Esophagus squamous epithelium (tissue), 5 donors: ENCODE measurements around the gene ATP11A. TPM values are rescaled to one million over a fixed set of nuclear protein-coding genes. Genes with fewer than 3 reads are reported as not detected.
A peak's percentile ranks its signal among the peaks of the same experiment; 100 is the strongest.
"Not testable (repeated sequence)": the region's sequence is repeated elsewhere in the genome, so short reads cannot be mapped to it uniquely, and the experiment has no call there.

Experiments
- DNase-seq: peaks from one replicate; lab custom pipeline; 2025; lab: John Stamatoyannopoulos, UW
- H3K27ac ChIP-seq, 4 donors: fragments of 200-600 bp; sonication (generic); one replicate each; pipeline ENCODE4 v1.5.1; 2016 to 2019; ENCODE audit warnings: mild to moderate bottlenecking in 1 of 4
- H3K27me3 ChIP-seq, 4 donors: fragments of 200-600 bp; sonication (generic); 1 replicate in 3 of 4; 2 replicates in 1 of 4; pipeline versions ENCODE4 v1.5.1 to v1.6.0; 2017 to 2021; ENCODE audit warnings: antibody characterized with exemption in 1 of 4
- H3K36me3 ChIP-seq, 3 donors: fragments of 200-600 bp; sonication (generic); one replicate each; pipeline ENCODE4 v1.5.1; 2016 to 2019
- H3K4me1 ChIP-seq, 3 donors: fragments of 200-600 bp; sonication (generic); one replicate each; pipeline ENCODE4 v1.5.1; 2017 to 2019
- H3K4me3 ChIP-seq, 4 donors: fragments of 200-600 bp; sonication (generic); 1 replicate in 3 of 4; 2 replicates in 1 of 4; pipeline ENCODE4 v1.5.1; 2016 to 2019; ENCODE audit warnings: mild to moderate bottlenecking in 2 of 4, moderate library complexity in 1 of 4
- H3K9me3 ChIP-seq, 3 donors: fragments of 200-600 bp; sonication (generic); one replicate each; pipeline ENCODE4 v1.5.1; 2016 to 2019
- POLR2A ChIP-seq, 4 donors: fragments of 450-650 bp; IDR thresholded peaks; one replicate each; pipeline ENCODE4 v1.6.1; 2017; ENCODE audit warnings: antibody characterized with exemption in 4 of 4, mild to moderate bottlenecking in 4 of 4, moderate library complexity in 3 of 4
- WGBS, 2 donors: methylation state at CpG; one replicate each; pipeline ENCODE4 v1.1.5; 2018; 5-methylcytosine and 5-hydroxymethylcytosine counted together
- intact Hi-C: fragments of 100-400 bp; cut with DNase I; formaldehyde crosslinking; loops from one replicate; pipeline ENCODE4 v1.15.0; 2022
- total RNA-seq, 4 donors: library from RNA; depleted of rRNA; stranded (reverse); fragments of >200 nt; gene quantifications; one replicate each; pipeline ENCODE4 v1.1.0, GENCODE V29; 2016
- TF ChIP-seq, protein P1 (sequence below), 6 experiments: fragments of 450-650 bp in 4 of 6; fragments of 200-600 bp in 2 of 6; sonication (generic) in 2 of 6; IDR thresholded peaks; one replicate each; pipeline ENCODE4 v1.5.1; 2016 to 2019; ENCODE audit warnings: antibody characterized with exemption in 6 of 6, mild to moderate bottlenecking in 4 of 6, moderate library complexity in 4 of 6
- donor health status: DM: yes; HTN: yes; CAD: no.

ATP11A gene
- total RNA-seq, 4 donors from 2014 or later: 9.6 to 20.0 (median 16.1) TPM

DNA sequence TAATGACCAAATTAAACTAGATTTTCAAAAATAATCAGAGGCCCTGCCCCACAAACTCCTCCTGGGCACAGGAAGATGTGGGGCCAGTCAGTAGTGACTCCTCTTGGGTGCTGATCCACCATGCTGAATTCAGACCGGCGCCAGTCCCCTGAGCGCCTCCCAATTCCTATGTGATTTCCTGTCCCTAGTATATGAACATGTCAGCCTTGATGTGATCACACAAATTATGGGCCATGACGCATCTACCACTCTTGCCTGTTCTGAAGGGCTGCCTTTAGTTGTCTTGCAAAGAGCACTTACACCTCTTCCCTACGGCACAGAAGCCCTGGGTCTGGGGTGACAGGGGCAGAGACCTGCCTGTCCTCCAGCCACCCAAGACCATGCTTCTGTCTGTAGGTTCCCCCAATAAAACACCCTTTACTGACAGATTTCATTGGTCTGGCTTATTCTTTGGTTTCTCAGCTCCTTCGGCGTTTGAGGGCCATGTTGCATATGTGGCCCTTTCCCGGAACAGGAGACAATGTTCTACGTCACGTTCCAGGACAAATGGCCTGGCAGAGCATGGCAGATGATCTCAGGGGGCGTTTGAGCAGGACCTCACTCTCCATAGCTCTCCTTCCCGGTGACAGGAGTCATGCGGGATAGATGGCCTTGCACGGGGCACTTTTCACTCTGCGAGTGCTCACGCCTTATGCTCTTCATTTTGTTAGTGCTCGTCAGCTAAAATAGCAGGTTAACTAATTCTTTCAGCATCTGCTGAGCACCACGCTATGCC is 5.6 kb upstream of the ATP11A start:
- intact Hi-C loops: no loop called here
- no peak overlapping the region for H3K27ac ChIP-seq
- peaks cover 0 to 20% (median 5%) of the 10 kb centered on the region in 3 donors for H3K4me1 ChIP-seq
- H3K36me3 ChIP-seq: no peaks in the 10 kb centered on the region
- H3K4me3 ChIP-seq: no peak overlapping the region
- WGBS, 2 donors: 92 to 94% methylated on average over 17 of the region's 18 CpGs
- H3K9me3 ChIP-seq: no peaks in the 10 kb centered on the region
- no peak for DNase-seq
- no peaks in the 10 kb centered on the region for H3K27me3 ChIP-seq
- no peak for TF ChIP-seq POLR2A (IDR thresholded peaks at IDR 0.05)
- TF ChIP-seq, protein P1, sequence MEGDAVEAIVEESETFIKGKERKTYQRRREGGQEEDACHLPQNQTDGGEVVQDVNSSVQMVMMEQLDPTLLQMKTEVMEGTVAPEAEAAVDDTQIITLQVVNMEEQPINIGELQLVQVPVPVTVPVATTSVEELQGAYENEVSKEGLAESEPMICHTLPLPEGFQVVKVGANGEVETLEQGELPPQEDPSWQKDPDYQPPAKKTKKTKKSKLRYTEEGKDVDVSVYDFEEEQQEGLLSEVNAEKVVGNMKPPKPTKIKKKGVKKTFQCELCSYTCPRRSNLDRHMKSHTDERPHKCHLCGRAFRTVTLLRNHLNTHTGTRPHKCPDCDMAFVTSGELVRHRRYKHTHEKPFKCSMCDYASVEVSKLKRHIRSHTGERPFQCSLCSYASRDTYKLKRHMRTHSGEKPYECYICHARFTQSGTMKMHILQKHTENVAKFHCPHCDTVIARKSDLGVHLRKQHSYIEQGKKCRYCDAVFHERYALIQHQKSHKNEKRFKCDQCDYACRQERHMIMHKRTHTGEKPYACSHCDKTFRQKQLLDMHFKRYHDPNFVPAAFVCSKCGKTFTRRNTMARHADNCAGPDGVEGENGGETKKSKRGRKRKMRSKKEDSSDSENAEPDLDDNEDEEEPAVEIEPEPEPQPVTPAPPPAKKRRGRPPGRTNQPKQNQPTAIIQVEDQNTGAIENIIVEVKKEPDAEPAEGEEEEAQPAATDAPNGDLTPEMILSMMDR (IDR thresholded peaks at IDR 0.05): no peak

DNA sequence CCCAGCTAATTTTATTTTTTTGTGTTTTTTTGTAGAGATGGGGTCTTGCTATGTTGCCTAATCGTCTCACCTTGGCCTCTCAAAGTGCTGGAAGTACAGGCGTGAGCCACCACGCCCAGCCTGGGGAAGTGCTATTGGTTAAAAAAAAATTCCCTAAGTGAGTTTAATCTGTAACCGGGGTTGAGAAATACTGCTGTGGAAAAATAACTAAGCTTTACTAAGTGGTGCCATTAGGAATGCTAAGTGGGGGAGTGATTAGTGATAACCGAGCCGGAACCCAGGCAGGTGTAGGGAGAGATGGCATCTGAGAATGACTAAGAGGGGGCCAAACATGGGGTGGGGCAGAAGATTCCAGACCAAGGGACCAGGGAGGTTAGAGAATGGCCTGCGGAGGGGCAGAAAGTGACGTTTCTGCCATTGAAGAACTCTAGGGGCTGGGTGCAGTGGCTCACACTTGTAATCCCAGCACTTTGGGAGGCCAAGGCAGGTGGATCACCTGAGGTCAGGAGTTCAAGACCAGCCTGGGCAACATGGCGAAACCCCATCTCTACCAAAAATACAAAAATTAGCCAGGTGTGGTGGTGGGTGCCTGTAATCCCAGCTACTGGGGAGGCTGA is 4.5 kb upstream of the ATP11A start:
- not testable (repeated sequence) for DNase-seq
- WGBS, 2 donors: 84 to 92% methylated on average over 7 of the region's 9 CpGs

DNA sequence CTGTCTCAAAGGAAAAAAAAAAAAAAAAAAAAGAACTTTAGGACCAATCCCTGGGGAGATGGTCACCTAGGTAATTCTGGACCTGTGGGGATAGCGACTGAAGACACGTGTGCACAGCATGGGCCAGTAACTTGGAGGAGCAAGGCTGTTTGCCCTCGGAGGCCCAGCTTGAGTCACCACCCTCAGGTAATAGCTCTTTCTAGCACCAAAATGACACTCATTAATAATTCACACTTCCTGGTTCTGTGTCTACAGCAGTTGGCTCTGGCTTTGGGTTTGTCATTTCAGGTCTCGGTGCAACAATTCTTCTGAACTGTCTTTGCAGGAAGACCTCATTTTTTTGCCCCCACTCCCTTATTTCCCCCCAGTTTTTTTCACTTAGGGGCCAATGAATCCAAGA is 3.9 kb upstream of the ATP11A start:
- WGBS, 2 donors: 39 to 60% methylated on average over 4 of the region's 4 CpGs
- H3K4me1 ChIP-seq: peaks cover under 1 to 23% (median 5%) of the 10 kb centered on the region in 3 donors
- no peaks in the 10 kb centered on the region for H3K9me3 ChIP-seq
- no peak for DNase-seq
- no peaks in the 10 kb centered on the region for H3K27me3 ChIP-seq
- H3K36me3 ChIP-seq: no peaks in the 10 kb centered on the region
- peak overlapping the region in 1 of 4 donors; percentile 26 for H3K27ac ChIP-seq
- no peak overlapping the region for H3K4me3 ChIP-seq
- intact Hi-C loops: no loop called here
- no peak for TF ChIP-seq POLR2A (IDR thresholded peaks at IDR 0.05)
- TF ChIP-seq, protein P1 (IDR thresholded peaks at IDR 0.05): no peak

More for the DNA sequence above, 4.5 kb upstream of the ATP11A start:
- H3K4me1 ChIP-seq: peaks cover 0 to 23% (median 5%) of the 10 kb centered on the region in 3 donors
- H3K27me3 ChIP-seq, H3K4me3 ChIP-seq, H3K27ac ChIP-seq, H3K9me3 ChIP-seq, H3K36me3 ChIP-seq, intact Hi-C loops: not testable (repeated sequence)

DNA sequence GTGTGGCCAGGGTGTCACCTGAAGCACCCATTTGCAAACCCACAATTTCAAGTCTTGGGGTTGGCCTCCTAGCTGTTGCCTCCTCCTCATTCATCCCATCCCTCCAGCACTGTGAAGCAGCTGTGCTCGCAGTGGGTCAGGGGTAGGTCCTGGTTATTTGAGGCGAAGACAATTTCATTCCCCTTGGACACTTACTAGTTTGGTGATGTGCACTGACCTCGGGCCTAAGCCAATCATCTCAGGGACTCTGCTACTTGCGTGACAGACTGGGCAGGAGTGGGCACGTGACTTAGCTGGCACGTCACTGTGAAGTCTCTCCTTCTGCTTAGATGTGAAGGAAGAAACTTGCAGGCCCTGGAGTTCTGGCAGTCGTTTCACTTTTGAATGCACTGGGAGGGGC is 3.5 kb upstream of the ATP11A start:
- no peak for DNase-seq
- TF ChIP-seq, protein P1 (IDR thresholded peaks at IDR 0.05): no peak
- no peak for TF ChIP-seq POLR2A (IDR thresholded peaks at IDR 0.05)
- Histone ChIP-seq H3K9me3 (no peaks in the 10 kb centered on the region), H3K4me1 (peaks cover 5 to 28% (median 5%) of the 10 kb centered on the region in 3 donors), H3K27me3 (no peaks in the 10 kb centered on the region), H3K4me3 (no peak overlapping the region), H3K36me3 (no peaks in the 10 kb centered on the region), H3K27ac (peak overlapping the region in 1 of 4 donors; percentile 26)
- WGBS, 2 donors: 83 to 85% methylated on average over 3 to 7 of the region's 7 CpGs
- intact Hi-C loops: no loop called here

DNA sequence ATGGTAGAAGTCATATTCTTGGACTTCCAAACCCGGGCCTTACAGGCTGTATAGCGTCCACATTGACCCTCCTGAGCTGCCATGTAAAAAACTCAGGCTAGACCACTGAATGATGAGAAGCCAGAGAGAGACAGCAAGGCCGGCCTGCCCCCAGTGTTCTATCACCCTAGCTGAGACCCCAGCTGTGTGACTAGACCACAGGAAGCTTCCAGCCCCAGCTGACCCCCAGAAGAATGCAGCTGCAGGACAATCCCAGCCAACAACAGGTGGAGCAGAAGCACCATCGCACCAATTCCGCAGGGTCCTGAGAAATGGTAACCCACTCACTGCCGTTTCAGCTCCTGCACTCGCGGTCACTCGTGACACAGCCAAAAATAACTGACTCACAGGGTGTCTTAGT is 2.9 kb upstream of the ATP11A start:
- Histone ChIP-seq H3K4me3 (no peak overlapping the region), H3K4me1 (peaks cover 11 to 34% (median 11%) of the 10 kb centered on the region in 3 donors), H3K27me3 (no peaks in the 10 kb centered on the region), H3K36me3 (no peaks in the 10 kb centered on the region), H3K9me3 (no peaks in the 10 kb centered on the region), H3K27ac (no peak overlapping the region)
- no peak for DNase-seq
- TF ChIP-seq POLR2A (IDR thresholded peaks at IDR 0.05): no peak
- TF ChIP-seq, protein P1 (IDR thresholded peaks at IDR 0.05): no peak
- intact Hi-C loops: no loop called here
- WGBS, 2 donors: 96 to 100% methylated on average over 6 to 8 of the region's 9 CpGs
